ENCODE results near the gene PRDX3.

DNA sequence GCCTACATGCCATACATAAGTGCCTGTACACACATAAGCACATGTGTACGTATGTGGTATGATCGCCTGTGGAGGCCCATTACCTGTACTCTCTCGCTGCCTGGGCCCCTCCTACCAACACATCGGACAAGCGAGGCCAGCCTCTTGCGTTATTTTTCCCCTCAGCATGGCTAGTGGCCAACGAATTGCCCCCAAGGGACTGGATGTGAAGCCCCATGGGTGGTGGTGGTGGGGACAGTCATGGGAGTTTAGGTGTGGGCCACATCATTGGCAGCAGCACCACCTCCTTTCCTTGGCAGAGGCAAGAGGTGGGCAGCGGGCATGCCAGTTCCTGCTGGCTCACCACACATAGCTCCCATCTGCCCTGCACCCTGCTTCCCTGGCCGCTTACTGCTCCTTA, 38.8 kb upstream of the PRDX3 start:
- TF ChIP-seq, protein P1, sequence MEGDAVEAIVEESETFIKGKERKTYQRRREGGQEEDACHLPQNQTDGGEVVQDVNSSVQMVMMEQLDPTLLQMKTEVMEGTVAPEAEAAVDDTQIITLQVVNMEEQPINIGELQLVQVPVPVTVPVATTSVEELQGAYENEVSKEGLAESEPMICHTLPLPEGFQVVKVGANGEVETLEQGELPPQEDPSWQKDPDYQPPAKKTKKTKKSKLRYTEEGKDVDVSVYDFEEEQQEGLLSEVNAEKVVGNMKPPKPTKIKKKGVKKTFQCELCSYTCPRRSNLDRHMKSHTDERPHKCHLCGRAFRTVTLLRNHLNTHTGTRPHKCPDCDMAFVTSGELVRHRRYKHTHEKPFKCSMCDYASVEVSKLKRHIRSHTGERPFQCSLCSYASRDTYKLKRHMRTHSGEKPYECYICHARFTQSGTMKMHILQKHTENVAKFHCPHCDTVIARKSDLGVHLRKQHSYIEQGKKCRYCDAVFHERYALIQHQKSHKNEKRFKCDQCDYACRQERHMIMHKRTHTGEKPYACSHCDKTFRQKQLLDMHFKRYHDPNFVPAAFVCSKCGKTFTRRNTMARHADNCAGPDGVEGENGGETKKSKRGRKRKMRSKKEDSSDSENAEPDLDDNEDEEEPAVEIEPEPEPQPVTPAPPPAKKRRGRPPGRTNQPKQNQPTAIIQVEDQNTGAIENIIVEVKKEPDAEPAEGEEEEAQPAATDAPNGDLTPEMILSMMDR (IDR thresholded peaks at IDR 0.05; ENCODE audit: borderline replicate concordance, extremely low read depth, low read length, poor library complexity, severe bottlenecking) = no peak
- TF ChIP-seq EZH2 (IDR thresholded peaks at IDR 0.05; ENCODE audit: borderline replicate concordance, low read depth, low read length, severe bottlenecking) = no peak
